GM18873 (cell line): ENCODE data around the gene CCBE1.
"Not testable (repeated sequence)": the region's sequence is repeated elsewhere in the genome, so short reads cannot be mapped to it uniquely, and the experiment has no call there.

ENCODE experiments used
- ATAC-seq: cut with Tn5 transposase; IDR thresholded peaks from one replicate; pipeline ENCODE4 v1.9.1; 2021; ENCODE audit warnings: mild to moderate bottlenecking, moderate library complexity, moderate number of reproducible peaks; ENCODE audit not compliant: unreplicated experiment, low FRiP score

CCBE1 gene

DNA sequence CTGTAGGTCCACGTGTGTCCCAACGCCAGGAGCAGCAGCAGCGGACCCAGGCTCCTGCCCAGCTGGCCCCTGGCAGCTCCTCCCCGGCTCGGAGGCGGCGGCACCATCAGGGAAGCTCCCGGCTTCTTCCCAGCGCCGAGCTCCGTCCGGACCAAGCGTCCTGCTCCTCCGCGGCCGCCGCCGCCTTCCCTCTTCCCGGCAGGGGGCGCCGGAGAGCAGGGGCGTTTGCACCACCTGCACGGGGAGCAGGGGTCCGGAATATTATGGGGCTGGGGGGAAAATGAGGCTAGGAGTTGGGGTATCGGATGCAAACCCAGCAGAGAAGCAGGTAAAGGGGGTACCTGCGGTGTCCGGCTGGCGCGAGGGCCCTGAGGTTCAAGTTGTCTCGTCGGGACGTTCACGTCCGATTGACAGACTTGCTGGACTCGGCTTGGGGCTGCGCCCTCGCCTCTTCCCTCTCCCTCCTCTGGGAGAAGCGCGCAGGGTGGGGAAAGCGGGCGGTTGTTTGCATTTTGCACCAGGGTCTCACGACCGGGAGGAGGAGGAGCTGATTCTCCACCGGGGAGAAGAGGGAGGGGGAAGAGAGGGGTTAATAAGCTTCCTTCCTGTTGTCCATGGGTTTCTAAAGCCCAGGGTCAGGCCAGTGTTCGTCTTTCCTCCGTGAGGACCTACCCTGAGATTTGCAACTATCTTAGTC lies at the start of gene CCBE1:
CCBE1 (minus strand) TSS at position 188 of the 697 bp plus-strand sequence.
- no peak for ATAC-seq

DNA sequence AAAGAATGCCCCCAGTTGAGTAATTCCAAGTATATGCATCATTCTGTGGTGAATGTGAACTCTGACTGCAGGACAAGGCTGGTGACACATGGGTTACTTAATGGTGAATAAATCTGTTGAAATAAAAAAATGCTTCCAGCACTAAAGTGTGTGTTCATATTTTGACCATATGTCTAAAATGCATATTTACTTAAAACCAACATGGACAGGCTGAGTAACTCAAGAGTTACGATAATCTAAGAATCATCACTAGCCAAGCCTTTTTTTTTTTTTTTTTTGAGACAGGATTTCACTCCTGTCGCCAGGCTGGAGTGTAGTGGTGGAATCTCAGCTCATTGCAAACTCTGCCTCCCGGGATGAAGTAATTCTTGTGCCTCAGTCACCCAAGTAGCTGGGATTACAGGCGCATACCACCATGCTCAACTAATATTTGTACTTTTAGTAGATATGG lies 47.1 kb upstream of the CCBE1 start:
- ATAC-seq: no peak

DNA sequence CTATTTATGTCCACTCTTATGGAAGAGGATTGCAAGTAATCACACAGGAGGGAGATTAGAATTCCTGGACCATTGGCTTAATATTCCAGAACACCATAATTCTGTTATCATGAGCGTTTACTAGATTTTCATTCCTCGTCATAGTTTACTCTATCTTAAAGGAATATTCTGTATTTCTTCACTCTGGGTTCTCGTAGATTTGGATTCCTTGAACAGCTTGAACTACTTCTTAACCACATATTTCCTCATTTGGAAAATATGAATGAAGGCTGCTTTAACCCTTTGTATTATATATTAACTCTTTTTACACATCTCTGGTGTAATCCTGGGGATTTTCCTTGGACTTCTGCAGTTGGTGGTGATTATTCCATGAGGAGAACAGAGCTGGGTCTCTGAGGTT lies 46.3 kb upstream of the CCBE1 start:
- ATAC-seq: no peak

DNA sequence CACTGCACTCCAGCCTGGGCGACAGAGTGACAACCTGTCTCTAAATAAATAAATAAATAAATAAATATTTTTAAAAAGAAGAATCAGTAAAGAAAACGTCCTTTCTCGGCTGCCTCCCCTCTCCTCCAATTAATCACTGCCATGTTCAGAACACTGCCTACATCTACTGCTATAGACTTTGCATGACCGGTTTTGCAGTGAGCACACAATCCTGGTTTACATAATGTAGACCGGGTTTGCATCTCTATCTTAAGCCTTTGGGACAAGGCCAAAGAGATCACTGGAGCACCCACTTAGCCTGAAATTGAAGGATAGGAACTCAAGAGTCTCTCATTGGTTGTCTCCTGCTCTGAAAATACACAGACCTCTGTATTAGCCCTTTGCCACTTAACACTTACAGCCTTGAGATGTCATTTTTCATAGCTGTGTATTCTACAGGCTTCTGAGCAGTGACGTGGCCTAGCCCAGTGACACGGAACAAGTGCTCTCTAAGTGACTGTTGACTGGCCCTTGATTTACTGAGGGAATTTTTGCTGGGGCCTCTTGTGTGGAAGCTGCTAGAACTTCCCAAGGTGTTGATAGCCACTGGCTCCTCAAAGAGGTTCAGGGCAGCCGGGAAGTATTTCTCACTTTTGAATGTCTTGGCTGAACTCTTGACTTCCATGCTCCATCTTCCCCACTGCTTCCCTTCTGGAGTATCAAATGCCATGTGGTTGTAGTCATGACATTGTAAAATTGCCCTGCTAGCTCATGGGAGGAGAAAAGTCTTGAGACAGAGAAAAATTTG lies 45.3 kb upstream of the CCBE1 start:
- no peak for ATAC-seq

DNA sequence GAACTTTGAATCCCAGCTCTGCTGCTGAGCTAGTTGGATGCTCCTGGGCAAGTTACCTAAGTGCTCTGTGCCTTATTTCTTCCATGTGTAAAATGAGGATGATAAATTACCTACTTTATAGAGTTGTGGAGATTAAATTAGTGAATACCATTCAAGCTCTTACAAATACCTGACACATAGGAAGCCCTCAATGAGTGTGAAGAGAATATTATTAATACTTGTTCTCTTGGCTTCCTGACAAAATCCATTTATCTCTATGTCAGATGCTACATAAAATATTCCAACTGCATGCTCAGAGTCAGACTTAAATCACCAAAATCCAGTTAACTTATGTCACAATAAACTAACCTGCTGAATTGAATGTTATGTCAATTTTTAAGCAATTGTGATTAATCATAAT lies 42.9 kb upstream of the CCBE1 start:
- no peak for ATAC-seq

DNA sequence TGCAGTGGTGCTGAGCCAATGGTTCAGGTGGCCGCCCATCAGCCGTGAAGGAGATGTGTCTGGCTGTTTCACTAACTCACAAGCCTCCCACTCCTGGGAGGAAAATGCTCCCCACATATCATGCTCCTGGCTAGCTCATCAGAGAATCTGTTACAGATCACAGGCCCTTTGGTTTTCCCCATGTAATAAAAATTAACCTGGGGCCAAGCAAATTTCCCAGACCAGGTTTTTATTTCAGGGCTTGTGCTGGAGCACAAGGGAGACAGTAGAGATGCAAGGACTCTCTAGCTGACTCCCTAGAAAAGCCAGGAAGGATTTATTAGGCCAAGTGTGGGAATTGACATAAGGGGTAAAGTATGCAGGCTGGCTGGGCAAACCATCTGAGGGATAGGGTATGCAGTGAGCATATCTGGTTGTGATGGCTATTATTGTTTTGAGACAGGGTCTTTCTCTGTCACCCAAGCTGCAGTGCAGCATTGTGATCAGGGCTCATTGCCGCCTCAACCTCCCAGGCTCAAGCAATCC lies 40.6 kb upstream of the CCBE1 start:
- ATAC-seq: no peak

DNA sequence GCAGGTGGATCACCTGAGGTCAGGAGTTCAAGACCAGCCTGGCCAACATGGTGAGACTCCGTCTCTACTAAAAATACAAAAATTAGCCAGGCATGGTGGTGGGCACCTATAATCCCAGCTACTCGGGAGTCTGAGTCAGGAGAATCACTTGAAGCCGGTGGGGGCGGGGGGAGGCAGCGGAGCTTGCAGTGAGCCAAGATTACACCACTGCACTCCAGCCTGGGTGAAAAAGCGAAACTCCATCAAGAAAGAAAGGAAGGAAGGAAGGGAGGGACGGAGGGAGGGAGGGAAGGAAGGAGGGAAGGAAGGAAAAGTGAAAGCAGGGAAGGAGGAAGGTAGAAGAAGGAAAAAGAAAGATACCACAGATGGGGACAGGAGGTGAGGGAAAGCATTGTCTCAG lies 40.1 kb upstream of the CCBE1 start:
- not testable (repeated sequence) for ATAC-seq

DNA sequence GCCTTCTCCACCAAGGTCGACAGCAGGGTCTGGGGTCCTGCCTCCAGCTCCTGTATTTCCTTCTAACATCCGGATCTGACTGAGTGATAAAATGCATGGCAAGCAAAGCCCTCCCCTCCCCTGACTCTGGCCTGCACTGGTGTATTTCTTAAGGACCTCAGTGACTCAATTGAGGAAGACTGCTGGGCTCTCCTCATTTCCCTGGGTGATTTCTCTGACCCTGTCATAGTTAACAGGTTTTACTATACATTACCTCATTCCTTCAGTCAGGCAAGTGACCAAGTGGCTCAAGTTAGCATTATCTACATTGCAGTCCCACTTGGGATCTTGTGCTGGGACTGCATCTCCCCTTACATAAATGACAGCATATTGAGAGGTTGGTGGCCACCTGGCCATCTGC lies 38.8 kb upstream of the CCBE1 start:
- ATAC-seq: no peak

DNA sequence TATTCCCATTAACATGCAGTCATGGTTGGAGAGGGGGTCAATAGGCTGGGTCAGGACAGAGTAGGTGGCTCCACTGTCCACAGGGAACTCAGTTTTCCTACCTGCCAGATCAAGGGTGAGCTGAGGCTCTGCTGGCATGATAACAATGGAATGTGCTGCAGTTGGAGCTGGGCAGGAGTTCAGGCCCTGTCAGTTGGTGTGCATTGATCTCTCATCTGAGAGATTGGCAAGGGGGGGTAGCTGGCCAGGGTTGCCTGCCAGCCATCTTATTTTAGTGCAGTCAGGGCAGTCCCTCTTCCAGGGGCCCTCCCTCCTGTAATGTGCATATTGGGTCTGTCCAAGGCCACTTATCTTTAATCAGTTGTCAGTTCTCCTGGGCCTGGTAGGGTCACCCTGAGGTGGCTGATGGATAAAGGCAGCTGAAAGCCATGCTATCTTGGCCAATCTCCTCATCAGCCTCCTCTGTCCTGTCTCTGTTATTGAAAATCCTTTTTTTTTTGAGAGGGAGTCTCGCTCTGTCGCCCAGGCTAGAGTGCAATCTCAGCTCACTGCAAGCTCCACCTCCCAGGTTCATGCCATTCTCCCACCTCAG lies 38.1 kb upstream of the CCBE1 start:
- no peak for ATAC-seq

DNA sequence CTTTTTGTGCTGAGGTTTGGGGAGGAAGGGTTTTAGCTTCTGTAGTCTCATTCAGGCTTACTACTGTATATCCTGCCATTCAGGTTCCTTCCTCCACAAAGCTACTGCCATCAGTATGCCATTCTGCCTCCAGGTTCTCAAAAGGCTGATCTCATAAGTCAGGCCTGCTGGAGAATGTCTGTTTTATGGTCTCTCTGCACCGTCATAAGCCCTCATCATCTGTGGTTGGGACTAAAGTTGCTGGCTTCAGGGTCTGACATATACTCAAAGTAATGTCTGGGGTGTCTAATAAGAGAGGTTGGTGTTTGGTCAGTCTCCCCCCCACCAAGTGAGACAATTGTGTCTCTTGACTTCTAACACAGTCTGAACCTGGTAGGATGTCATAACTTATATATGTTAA lies 36.2 kb upstream of the CCBE1 start:
- ATAC-seq: no peak

DNA sequence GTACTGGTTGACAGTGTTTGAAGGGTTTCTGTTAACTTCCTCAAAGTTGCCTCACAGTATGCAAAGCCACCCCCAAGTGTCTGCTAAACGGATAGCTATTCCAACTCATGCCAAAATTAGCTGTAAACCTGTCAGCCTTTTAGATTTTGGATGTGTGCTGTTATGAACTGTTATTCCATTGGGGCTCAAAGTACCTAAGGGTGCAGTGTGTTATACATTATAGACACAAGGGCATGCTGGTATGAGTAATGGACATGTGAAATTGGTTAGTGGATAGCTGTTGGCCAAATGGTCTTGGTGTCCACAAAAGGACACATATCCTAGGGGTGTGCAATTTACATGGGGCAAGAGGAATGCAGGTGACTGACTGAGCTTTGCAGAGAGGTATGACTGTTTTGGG lies 33.7 kb upstream of the CCBE1 start:
- ATAC-seq: no peak

DNA sequence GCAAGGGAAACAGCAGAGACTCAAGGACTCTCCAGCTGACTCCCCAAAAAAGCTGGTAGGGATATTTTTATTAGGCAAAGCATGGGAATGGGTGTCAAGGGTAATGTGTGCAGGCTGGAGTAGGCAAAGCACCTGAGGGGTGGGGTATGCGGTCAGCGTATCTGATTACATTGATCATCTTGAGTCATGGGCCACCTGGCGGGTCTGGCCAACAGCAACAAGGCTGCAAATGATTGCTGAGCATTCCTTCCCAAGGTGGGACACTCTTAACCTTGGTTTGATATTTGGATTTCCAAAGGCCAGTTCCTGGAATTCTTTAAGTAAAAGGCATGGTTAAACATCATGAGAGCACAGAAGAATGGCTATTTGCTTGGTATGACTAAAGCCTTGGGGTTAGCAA lies 32.6 kb upstream of the CCBE1 start:
- no peak for ATAC-seq

DNA sequence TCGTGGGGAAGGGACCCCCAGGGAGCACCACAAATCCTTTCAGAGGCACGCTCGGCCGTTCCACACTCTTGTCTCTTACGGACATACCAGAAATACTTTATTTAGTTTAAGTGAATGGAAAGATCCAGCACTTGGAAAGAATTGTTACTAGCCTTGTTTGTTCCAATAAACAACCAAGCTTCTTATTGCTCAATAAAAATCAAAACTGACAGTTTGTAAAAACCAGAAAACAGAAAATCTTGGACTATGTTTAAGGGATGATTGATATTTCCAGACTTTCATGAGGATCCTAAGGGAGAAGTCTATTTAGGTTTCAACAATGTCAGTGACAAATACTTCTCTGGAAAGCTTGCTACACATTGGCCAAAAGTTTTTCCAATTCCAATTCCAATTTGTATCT lies 31.6 kb upstream of the CCBE1 start:
- no peak for ATAC-seq

DNA sequence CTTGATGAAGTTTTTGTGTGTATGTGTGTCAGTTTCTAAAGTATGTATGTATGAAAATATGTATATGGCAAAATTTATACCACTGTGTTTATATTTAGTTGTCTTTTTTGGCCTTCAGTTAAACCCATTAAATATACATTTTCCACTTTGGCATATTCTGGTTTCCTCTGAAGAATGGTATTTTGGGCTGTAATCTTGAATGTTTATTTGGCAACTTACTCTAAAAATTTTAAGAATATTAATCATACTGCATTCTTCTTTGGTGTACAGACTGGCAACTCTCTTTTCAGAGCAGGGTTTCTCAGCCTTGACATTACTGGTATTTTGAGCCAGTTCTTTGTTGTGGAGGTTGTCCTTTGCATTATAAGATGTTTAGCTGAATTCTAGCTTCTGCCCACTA lies 27.9 kb upstream of the CCBE1 start:
- no peak for ATAC-seq

DNA sequence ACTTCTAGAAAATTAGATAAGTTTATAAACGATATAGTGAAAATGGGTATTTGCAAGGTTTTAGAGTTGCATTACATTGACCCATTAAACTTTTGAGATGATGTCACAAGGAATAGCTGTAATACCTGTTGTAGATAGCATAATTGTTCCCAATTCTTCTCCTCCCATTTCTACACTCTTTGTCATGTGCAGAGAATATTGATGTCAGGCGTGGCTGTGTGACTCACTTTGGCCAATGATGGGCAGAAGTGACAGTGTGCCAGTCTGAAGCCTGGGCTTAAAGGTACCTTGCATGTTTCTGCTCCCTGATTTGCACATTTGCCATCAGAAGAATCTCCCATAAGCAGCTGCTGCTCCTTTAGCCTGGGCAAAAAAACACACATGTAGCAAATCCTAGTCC lies 26.9 kb upstream of the CCBE1 start:
- ATAC-seq: no peak

DNA sequence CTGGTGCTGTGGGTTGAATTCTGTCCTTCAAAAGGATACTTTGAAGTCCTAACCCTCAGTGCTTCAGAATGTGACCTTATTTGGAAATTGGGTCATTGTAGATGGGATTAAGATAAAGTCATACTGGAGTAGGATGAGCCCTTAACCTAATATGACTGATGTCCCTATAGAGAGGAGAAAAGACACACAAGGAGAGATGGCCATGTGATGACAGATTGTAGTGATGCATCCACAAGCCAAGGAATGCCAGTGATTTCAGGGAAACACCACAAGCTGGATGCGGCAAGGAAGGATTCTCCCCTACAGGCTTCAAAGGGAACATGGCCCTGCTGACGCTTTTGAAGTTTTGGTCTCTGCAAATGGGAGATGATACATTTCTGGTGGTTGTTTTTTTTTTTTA lies 24.7 kb upstream of the CCBE1 start:
- no peak for ATAC-seq

DNA sequence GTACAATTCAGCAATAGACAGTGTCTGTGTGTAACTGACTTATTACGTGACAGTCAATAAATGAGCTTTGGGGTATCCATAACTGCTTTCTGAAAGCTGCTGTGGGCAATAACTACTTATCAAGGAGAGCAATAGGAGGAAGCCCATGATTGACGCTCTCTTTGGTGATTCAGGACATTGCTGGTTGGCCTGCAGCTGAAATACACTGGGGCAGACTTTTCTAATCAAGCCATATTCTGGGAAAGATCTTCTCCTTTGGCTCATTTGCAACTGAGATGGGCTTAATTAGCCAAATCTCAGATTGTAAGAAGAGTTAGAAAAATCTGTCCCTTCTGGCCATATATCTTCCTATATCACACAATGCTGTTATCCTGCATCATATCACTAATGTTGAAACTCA lies 24.0 kb upstream of the CCBE1 start:
- no peak for ATAC-seq

DNA sequence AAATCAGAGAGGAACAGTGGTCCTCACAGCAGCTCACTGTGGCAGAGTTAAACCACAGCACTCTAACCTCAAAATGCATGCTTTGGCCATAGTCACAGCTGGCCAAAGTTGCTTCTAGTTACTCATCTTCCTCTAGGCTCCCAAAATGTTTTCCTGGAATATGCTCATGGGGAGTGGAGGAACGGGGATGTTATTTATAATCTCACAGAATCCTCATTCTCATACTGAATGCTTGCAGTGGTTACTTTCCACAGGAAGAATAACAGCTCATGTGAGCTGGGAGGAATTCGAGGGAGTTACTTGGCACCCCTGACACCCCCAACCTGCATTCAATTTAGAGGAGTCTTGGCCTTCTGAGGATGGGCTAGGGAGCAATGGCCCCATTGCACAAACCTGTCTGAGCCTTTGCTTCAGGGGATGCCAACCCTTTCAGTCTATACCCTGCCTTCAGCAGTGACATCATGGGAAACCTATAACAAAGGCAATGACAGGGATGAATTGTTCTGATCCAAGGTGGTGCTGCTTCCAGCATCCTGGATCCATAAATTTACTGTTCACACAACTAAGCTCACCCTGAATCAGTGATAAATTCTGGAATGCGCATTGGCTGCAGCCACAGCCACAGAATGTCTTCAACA lies 22.4 kb upstream of the CCBE1 start:
- no peak for ATAC-seq

DNA sequence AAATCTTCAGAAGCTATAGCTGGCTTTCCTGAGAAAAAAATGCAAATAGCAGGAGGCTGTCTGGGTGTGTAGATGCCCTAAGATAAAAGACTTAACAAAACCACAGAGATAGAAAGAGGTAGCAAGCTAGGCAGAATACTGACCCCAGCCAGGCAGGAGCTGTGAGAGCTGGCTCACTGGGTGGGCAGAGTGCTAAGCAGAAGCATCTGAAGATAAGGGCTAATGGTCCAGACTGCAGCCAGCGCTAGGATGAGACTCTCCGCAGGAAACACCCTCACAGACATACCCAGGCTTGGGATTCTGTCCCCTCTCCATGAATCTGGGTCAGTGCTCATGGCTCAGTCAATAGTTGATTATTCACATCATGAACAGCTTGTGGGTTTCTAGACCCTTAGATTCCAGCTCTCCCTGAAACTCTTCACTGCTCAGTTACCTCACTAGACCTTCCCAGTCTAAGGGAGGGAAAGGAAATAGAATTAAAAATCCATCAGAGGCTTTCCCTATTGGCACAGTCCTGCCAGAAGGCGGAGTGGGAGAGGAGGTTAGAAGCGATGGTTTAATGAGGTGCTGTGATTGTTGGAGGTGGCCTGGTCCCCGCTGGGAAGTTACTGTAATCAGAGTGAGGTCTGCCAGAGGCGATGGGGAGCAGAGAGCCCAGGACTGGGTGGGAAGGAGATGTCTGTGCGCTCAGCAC lies 21.4 kb upstream of the CCBE1 start:
- no peak for ATAC-seq

DNA sequence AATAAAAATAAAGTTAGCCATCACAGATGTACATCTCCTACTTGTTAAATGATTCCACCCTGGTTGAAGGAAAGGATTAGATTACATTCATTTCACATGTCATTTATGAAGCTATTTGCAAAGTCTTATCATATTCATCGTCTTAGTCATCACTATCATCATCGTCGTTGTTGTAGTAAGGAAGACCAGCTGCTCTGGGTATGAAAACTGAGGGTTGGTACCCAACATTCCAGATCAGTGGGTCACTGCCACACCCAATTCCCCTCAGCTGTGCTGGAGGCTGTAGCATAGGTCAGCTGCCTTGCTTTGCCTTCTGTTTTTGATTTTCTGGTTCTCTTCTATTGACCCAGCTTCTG lies 20.9 kb upstream of the CCBE1 start:
- no peak for ATAC-seq

DNA sequence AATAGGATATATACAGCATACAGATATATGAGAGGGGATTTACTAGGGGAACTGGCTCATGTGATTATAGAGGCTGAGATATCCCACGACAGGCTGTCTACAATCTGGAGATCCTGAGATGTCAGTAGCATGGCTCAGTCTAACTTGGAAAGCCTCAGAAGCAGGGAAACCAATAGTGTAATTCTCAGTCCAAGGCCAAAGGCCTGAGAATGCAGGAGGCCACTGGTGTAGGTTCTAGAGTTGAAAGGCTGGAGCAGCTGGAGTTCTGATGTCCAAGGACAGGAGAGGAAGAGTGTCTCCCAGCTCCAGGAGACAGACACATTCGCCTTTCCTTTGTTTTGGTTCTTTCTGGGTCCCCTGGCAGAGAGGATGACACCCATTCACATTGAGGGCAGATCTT lies 20.1 kb upstream of the CCBE1 start:
- ATAC-seq: no peak
